ENCODE measurements around the gene WNT7B. TPM values are rescaled to one million over a fixed set of nuclear protein-coding genes. Genes with fewer than 3 reads are reported as not detected.

Gene WNT7B
- total and polyA plus RNA-seq, 2 donors (not counting 1 experiment from before 2014, with no cell fraction given): 0.22 to 0.67 TPM

- Histone ChIP-seq H3K27me3 (replicated peaks in 1 of 4; ENCODE audit: control extremely low read depth in 1 of 4, control insufficient read depth in 3 of 4, insufficient read depth in 4 of 4, low read length in 3 of 4) (peaks cover 0 to 11% (median 2%) of the 10 kb centered on the region in 4 experiments), H3K4me3 (ENCODE audit: control extremely low read depth in 1 of 5, extremely low read depth in 1 of 5, insufficient read depth in 1 of 5, low read depth in 2 of 5, low read length in 4 of 5) (peak overlapping the region in 1 of 5 experiments; percentile 17), H3K79me2 (ENCODE audit: control insufficient read depth, insufficient read depth, low read length) (no peaks in the 10 kb centered on the region), H3K4me2 (replicated peaks; ENCODE audit: low read depth, low read length, poor library complexity, severe bottlenecking) (peak overlapping the region; percentile 76), H3K27ac (ENCODE audit: low read length in 2 of 2) (no peak overlapping the region), H3K9me3 (ENCODE audit: control extremely low read depth in 1 of 3, control insufficient read depth in 2 of 3, insufficient read depth in 1 of 3, low read length in 2 of 3) (peaks cover 0 to 5% (median 0%) of the 10 kb centered on the region in 3 donors), H3K36me3 (replicated peaks in 1 of 2; ENCODE audit: control extremely low read depth in 1 of 2, control insufficient read depth in 1 of 2, extremely low read depth in 1 of 2, insufficient read depth in 2 of 2, low read length in 1 of 2) (no peaks in the 10 kb centered on the region), H3K4me1 (ENCODE audit: control insufficient read depth in 2 of 2, insufficient read depth in 2 of 2, low read length in 2 of 2) (peaks cover 20 to 31% of the 10 kb centered on the region in 2 donors), H3K9ac (ENCODE audit: low read length) (peak overlapping the region; percentile 35), H2AFZ (ENCODE audit: insufficient read depth, low read depth, low read length, poor library complexity, severe bottlenecking) (no peak overlapping the region), H4K20me1 (ENCODE audit: control insufficient read depth, insufficient read depth, low read length, poor library complexity, severe bottlenecking) (no peaks in the 10 kb centered on the region)
- CTCF ChIA-PET: interaction anchor here (0.7 to 1.8 kb wide), 3 partner anchors 12 to 196 kb away, joined by 3 to 16 read pairs (median 6); no protein-coding TSS in a partner anchor
- peaks cover 4% of the 10 kb centered on the region for H3K27me3 Mint-ChIP-seq
- H3K4me1 Mint-ChIP-seq: peaks cover 38% of the 10 kb centered on the region
- H3K4me3 Mint-ChIP-seq: peak overlapping the region; percentile 69
- DNase-seq (peak; percentile 79), ATAC-seq (ENCODE audit: low read depth) (peak; percentile 90)
- TF ChIP-seq CTCF (IDR thresholded peaks at IDR 0.05) (no peak), EZH2 (IDR thresholded peaks at IDR 0.05; ENCODE audit: borderline replicate concordance, insufficient read depth, low read depth, low read length, poor library complexity, severe bottlenecking) (no peak)
- POLR2A ChIA-PET: no interaction called here
- no peaks in the 10 kb centered on the region for H3K9me3 Mint-ChIP-seq (ENCODE audit: insufficient read depth)
- intact Hi-C loops (cut with micrococcal nuclease): loop anchor here (10.0 kb wide), 1 partner anchor 173 kb away; no protein-coding TSS in a partner anchor
- 3% methylated on average over 21 of the region's 21 CpGs for WGBS (ENCODE audit: insufficient coverage)
- H3K27ac Mint-ChIP-seq: peak overlapping the region; percentile 41
These were observed 28.8 kb downstream of the WNT7B start for GRCh38 chr22:45948081-45948648.

All from B cell (primary cell).